Transverse colon (tissue), 4 donors: ENCODE data around the gene USP9Y. TPM values are rescaled to one million over a fixed set of nuclear protein-coding genes. Genes with fewer than 3 reads are reported as not detected.

Source experiments
- DNase-seq: peaks from one replicate; pipeline ENCODE4 v3.0.0-alpha.2; 2019
- H3K27ac ChIP-seq, 4 donors: fragments of 200-600 bp; sonication (generic); 2 replicates each; pipeline ENCODE4 v1.5.1; 2016 to 2018; ENCODE audit warnings: inconsistent platforms in 4 of 4
- H3K27me3 ChIP-seq: fragments of 200-600 bp; sonication (generic); 2 replicates; pipeline ENCODE4 v1.5.1; 2017; ENCODE audit warnings: inconsistent platforms
- H3K36me3 ChIP-seq, 4 donors: fragments of 200-600 bp; sonication (generic); 2 replicates each; pipeline ENCODE4 v1.5.1; 2017 to 2019; ENCODE audit warnings: inconsistent platforms in 4 of 4
- H3K4me1 ChIP-seq, 4 donors: fragments of 200-600 bp; sonication (generic); 2 replicates each; pipeline ENCODE4 v1.5.1; 2017 to 2020; ENCODE audit warnings: inconsistent platforms in 4 of 4
- H3K4me3 ChIP-seq, 4 donors: fragments of 200-600 bp; sonication (generic); 1 replicate in 1 of 4; 2 replicates in 3 of 4; pipeline versions ENCODE4 v1.5.1 to v1.6.1; 2017 to 2019; ENCODE audit warnings: inconsistent platforms in 4 of 4
- H3K9me3 ChIP-seq, 2 donors: fragments of 200-600 bp; sonication (generic); 2 replicates each; pipeline ENCODE4 v1.5.1; 2017 to 2019; ENCODE audit warnings: inconsistent platforms in 2 of 2
- EP300 ChIP-seq: sonication (generic); formaldehyde crosslinking; IDR thresholded peaks from one replicate; pipeline ENCODE4 v1.6.1; 2017; ENCODE audit warnings: antibody characterized with exemption, low read depth
- POLR2A ChIP-seq: fragments of 450-650 bp; IDR thresholded peaks from one replicate; pipeline ENCODE4 v1.6.1; 2016; ENCODE audit warnings: antibody characterized with exemption, mild to moderate bottlenecking, moderate library complexity
- POLR2AphosphoS5 ChIP-seq, 3 donors: sonication (generic); formaldehyde crosslinking; IDR thresholded peaks; one replicate each; pipeline ENCODE4 v1.6.1; 2016; ENCODE audit warnings: antibody characterized with exemption in 3 of 3
- WGBS, 2 donors: methylation state at CpG; one replicate each; pipeline ENCODE4 v1.1.5; 2018; ENCODE audit warnings: low coverage in 1 of 2; 5-methylcytosine and 5-hydroxymethylcytosine counted together
- in situ Hi-C, 4 donors: fragments of 200-750 bp; cut with MboI; loops; one replicate each; pipeline versions ENCODE4 v1.15.0 to v1.15.1; 2017; ENCODE audit warnings: low sequenced_read_pairs in 3 of 4, low pct_ligation_motif_present in 1 of 4, low pct_unique_long_range_greater_than_20kb in 1 of 4
- intact Hi-C: fragments of 100-400 bp; cut with DNase I; formaldehyde crosslinking; loops from one replicate; pipeline ENCODE4 v1.15.1; 2023; ENCODE audit warnings: low total_unique reads
- total RNA-seq, 4 donors: library from RNA; depleted of rRNA; stranded (reverse); fragments of >200 nt; gene quantifications; one replicate each; pipeline ENCODE4 v1.1.0, GENCODE V29; 2016
- TF ChIP-seq, protein P1 (sequence below), 5 experiments: fragments of 200-600 bp in 3 of 5; fragments of 450-650 bp in 2 of 5; sonication (generic) in 3 of 5; IDR thresholded peaks; 1 replicate in 2 of 5; 2 replicates in 3 of 5; pipeline ENCODE4 v1.5.1; 2016 to 2017; ENCODE audit warnings: antibody characterized with exemption in 5 of 5, inconsistent platforms in 3 of 5, mild to moderate bottlenecking in 2 of 5, moderate library complexity in 1 of 5

USP9Y gene
- total RNA-seq, 4 donors from 2014 or later = 11.7 to 12.3 TPM; not detected in 2

DNA sequence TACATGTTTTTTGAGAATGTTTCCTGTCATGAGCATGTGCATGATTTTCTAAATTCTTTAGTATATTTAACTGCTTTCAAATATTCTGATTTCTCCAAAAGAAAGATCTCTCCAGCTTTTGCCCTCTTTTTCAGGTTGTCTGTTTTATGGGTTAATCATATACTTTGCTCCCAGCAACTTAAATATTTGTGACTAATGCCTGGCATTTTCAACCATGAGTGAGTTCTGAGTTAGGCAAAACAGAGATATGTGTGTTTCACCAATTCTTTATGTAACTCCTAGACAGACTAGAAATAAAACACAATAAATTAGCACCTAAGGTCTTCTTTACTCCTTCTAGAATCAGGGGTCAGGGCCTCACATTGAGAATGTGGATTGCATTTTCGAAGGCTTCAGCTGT lies 107.0 kb downstream of the USP9Y start:
- in situ Hi-C loops = no loop called here
- WGBS, 2 donors = no CpG with 5 or more reads among the region's 1 CpG

DNA sequence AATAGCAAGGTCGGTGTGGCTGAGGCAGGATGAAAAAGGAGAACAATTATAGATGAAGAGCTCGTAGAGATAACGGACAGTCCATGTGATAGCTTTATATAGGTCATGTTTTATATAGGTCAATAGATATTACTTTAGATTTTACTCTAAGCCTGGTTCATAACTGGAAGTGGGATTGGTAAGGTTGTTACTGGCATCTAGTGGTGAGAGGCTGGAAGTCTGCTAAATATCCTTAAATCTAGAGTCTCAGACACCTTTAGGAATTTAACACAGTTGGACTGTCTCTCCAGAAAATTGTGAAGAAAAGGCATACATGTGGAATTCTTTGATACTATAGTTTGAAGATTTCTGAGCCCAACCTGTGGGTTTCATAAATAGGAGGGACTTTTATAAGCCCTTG lies 108.0 kb downstream of the USP9Y start:
- intact Hi-C loops = no loop called here
- DNase-seq = no peak
- TF ChIP-seq, protein P1, sequence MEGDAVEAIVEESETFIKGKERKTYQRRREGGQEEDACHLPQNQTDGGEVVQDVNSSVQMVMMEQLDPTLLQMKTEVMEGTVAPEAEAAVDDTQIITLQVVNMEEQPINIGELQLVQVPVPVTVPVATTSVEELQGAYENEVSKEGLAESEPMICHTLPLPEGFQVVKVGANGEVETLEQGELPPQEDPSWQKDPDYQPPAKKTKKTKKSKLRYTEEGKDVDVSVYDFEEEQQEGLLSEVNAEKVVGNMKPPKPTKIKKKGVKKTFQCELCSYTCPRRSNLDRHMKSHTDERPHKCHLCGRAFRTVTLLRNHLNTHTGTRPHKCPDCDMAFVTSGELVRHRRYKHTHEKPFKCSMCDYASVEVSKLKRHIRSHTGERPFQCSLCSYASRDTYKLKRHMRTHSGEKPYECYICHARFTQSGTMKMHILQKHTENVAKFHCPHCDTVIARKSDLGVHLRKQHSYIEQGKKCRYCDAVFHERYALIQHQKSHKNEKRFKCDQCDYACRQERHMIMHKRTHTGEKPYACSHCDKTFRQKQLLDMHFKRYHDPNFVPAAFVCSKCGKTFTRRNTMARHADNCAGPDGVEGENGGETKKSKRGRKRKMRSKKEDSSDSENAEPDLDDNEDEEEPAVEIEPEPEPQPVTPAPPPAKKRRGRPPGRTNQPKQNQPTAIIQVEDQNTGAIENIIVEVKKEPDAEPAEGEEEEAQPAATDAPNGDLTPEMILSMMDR (IDR thresholded peaks at IDR 0.05) = peak in 1 of 5 experiments; percentile 6
- no peak for TF ChIP-seq EP300
- Histone ChIP-seq H3K4me1 (no peaks in the 10 kb centered on the region), H3K36me3 (no peaks in the 10 kb centered on the region), H3K4me3 (no peak overlapping the region), H3K27ac (no peak overlapping the region), H3K9me3 (no peaks in the 10 kb centered on the region), H3K27me3 (no peaks in the 10 kb centered on the region)
- WGBS, 2 donors = no CpG with 5 or more reads among the region's 3 CpGs
- in situ Hi-C loops = no loop called here

More for the DNA sequence above, 107.0 kb downstream of the USP9Y start:
- no peaks in the 10 kb centered on the region for H3K36me3 ChIP-seq
- no peak overlapping the region for H3K27ac ChIP-seq
- H3K4me3 ChIP-seq = no peak overlapping the region
- TF ChIP-seq, protein P1 (IDR thresholded peaks at IDR 0.05) = no peak
- TF ChIP-seq EP300 (no peak), POLR2A (no peak), POLR2AphosphoS5 (IDR thresholded peaks at IDR 0.05) (no peak)
- no peaks in the 10 kb centered on the region for H3K9me3 ChIP-seq
- intact Hi-C loops = no loop called here
- H3K4me1 ChIP-seq = no peaks in the 10 kb centered on the region
- no peaks in the 10 kb centered on the region for H3K27me3 ChIP-seq
- DNase-seq = no peak

DNA sequence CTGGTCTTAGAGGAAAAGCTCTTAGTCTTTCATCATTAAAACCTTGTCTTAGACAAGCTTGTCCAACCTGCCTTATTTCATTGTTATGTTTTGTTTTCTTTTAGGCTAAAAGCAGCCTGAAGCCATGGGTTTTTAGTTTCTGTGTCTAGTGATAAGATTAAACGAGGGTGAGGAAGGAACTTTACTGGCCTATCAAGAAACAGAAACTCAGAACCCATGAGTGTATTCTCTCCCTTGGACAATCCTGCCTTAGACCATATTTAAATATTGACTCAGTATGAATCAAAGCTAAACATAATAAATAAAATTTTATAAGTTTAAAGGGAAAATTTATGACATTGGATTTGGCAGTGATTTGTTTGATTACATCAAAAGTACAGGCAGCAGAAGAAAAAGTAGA lies 122.4 kb downstream of the USP9Y start:
- Histone ChIP-seq H3K27me3 (no peaks in the 10 kb centered on the region), H3K4me1 (no peaks in the 10 kb centered on the region), H3K36me3 (no peaks in the 10 kb centered on the region), H3K27ac (no peak overlapping the region), H3K9me3 (no peaks in the 10 kb centered on the region), H3K4me3 (no peak overlapping the region)
- no peak for DNase-seq
- in situ Hi-C loops = no loop called here
- intact Hi-C loops = no loop called here
- 50% methylated on average over 1 of the region's 1 CpG; no CpG with 5 or more reads in 1 of the 2 donors for WGBS, 2 donors
- TF ChIP-seq EP300 = no peak

DNA sequence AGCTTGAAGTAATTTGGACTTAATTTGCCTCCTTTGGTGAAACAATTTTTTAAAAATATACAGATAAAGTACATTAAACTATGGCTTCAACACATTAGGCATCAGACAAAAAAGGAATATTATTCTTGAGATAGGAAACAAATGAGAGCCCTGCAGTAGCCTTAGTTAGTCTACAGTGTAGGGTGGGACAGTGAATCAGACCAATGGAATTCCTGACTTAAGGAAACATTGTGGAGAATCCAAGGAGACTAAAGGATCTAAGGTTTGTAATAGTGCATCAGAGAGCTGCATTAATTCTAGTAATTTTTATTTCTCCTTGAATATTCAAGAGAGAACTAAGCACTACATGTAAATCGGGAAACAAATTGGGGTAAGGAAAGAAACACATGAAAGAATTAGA lies 125.8 kb downstream of the USP9Y start:
- H3K27me3 ChIP-seq = no peaks in the 10 kb centered on the region
- H3K27ac ChIP-seq = no peak overlapping the region
- TF ChIP-seq EP300 (no peak), POLR2A (no peak), POLR2AphosphoS5 (IDR thresholded peaks at IDR 0.05) (no peak)
- TF ChIP-seq, protein P1 (IDR thresholded peaks at IDR 0.05) = no peak
- in situ Hi-C loops = no loop called here
- WGBS, 2 donors = no CpG with 5 or more reads among the region's 1 CpG
- no peak for DNase-seq
- H3K4me1 ChIP-seq = no peaks in the 10 kb centered on the region
- intact Hi-C loops = no loop called here
- H3K4me3 ChIP-seq = no peak overlapping the region
- H3K9me3 ChIP-seq = no peaks in the 10 kb centered on the region
- no peaks in the 10 kb centered on the region for H3K36me3 ChIP-seq

DNA sequence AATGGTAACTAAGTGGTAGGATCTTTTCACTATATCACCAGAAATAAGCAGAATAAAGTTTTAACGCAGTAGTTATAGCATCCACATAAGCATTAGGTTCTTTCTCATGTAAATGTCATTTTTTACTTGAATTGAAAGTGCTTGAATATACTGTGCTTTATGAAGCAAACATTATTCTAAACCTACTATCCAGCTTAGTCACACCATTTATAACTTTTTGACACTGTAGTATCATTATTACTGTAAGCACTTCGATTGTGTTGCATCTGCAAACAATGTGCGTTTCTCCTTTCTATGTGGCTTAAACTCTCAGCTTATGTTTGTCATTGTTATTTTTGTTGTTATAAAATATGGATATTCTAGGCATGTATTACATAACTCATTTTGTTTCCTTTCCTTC lies 132.3 kb downstream of the USP9Y start:
- Histone ChIP-seq H3K4me3 (no peak overlapping the region), H3K4me1 (no peaks in the 10 kb centered on the region), H3K36me3 (no peaks in the 10 kb centered on the region), H3K27me3 (no peaks in the 10 kb centered on the region), H3K9me3 (no peaks in the 10 kb centered on the region), H3K27ac (no peak overlapping the region)
- intact Hi-C loops = no loop called here
- no peak for TF ChIP-seq POLR2A
- TF ChIP-seq, protein P1 (IDR thresholded peaks at IDR 0.05) = no peak
- TF ChIP-seq EP300 = no peak
- TF ChIP-seq POLR2AphosphoS5 (IDR thresholded peaks at IDR 0.05) = no peak
- 100% methylated on average over 1 of the region's 3 CpGs; no CpG with 5 or more reads in 1 of the 2 donors for WGBS, 2 donors
- no peak for DNase-seq
- in situ Hi-C loops = no loop called here
